Stimulated activated CD4-positive, alpha-beta T cell treated with anti-CD3 and anti-CD28 coated beads, Interleukin-12 subunit alpha, Interleukin-12 subunit beta, amount 100 ng/mL, for 48 hours (primary cell): ENCODE data around the gene ZNF740.
A peak's percentile ranks its signal among the peaks of the same experiment; 100 is the strongest.
"Not testable (repeated sequence)": the region's sequence is repeated elsewhere in the genome, so short reads cannot be mapped to it uniquely, and the experiment has no call there.

ENCODE experiments used
- DNase-seq, 3 donors: peaks; one replicate each; pipeline ENCODE4 v3.0.0-alpha.2; 2020; ENCODE audit warnings: low read depth in 2 of 3, low spot score in 1 of 3

Gene ZNF740

GRCh38 chr12:53180220-53180930 is at the start of gene ZNF740, which contains the start of gene CSAD:
Gene ZNF740, plus strand, starts transcription at chr12:53180722. Its CDS starts 1,262 bp downstream, at chr12:53181984.
Gene CSAD, minus strand, starts transcription at chr12:53180925. Its CDS starts 7,455 bp downstream, at chr12:53173470.
- DNase-seq: peak; percentile 93 to 98 (median 97)

- DNase-seq: no peak
Measured at GRCh38 chr12:53131844-53132243, 48.7 kb upstream of the ZNF740 start.

GRCh38 chr12:53133722-53134121 is 46.8 kb upstream of the ZNF740 start:
- DNase-seq: no peak

- DNase-seq: no peak
Measured at GRCh38 chr12:53143355-53143754, 37.2 kb upstream of the ZNF740 start.

- DNase-seq: no peak
Measured at GRCh38 chr12:53145383-53146260, 34.9 kb upstream of the ZNF740 start.

GRCh38 chr12:53147181-53147580 is 33.3 kb upstream of the ZNF740 start:
- no peak for DNase-seq

- DNase-seq: no peak
Measured at GRCh38 chr12:53147653-53148052, 32.9 kb upstream of the ZNF740 start.

GRCh38 chr12:53151039-53151438 is 29.5 kb upstream of the ZNF740 start:
- no peak for DNase-seq

GRCh38 chr12:53152390-53152789 is 28.1 kb upstream of the ZNF740 start:
- DNase-seq: no peak

GRCh38 chr12:53159195-53159839 is 21.2 kb upstream of the ZNF740 start:
- DNase-seq: peak; percentile 80 to 98 (median 87)

GRCh38 chr12:53160000-53160399 is 20.5 kb upstream of the ZNF740 start:
- no peak for DNase-seq

GRCh38 chr12:53160673-53161072 is 19.8 kb upstream of the ZNF740 start:
- DNase-seq: no peak

- no peak for DNase-seq
Measured at GRCh38 chr12:53161119-53161911, 19.2 kb upstream of the ZNF740 start.

- not testable (repeated sequence) for DNase-seq
Measured at GRCh38 chr12:53163008-53163407, 17.5 kb upstream of the ZNF740 start.

- no peak for DNase-seq
Measured at GRCh38 chr12:53166837-53167236, 13.7 kb upstream of the ZNF740 start.

GRCh38 chr12:53169644-53170043 is 10.9 kb upstream of the ZNF740 start:
- DNase-seq: no peak

GRCh38 chr12:53170215-53170614 is 10.3 kb upstream of the ZNF740 start:
- DNase-seq: no peak

GRCh38 chr12:53170876-53171724 is 9.4 kb upstream of the ZNF740 start:
- DNase-seq: no peak

GRCh38 chr12:53171725-53172329 is 8.7 kb upstream of the ZNF740 start:
- DNase-seq: no peak
